Chondrocyte (in vitro differentiated cells): Measurements from ENCODE around the gene CYP2A6. TPM values are rescaled to one million over a fixed set of nuclear protein-coding genes. Genes with fewer than 3 reads are reported as not detected.
"Not testable (repeated sequence)": the region's sequence is repeated elsewhere in the genome, so short reads cannot be mapped to it uniquely, and the experiment has no call there.

Source experiments
- DNase-seq: peaks from one replicate; pipeline ENCODE4 v3.0.0; 2021; ENCODE audit warnings: mixed read lengths, low spot score
- H3K27ac Mint-ChIP-seq: one replicate; pipeline ENCODE4 v1.8.0; 2021; ENCODE audit warnings: mild to moderate bottlenecking, moderate library complexity, mixed read lengths; ENCODE audit not compliant: unreplicated experiment
- H3K27me3 Mint-ChIP-seq: 2 replicates; pipeline ENCODE4 v1.8.0; 2021; ENCODE audit warnings: low read depth, mixed read lengths
- H3K36me3 Mint-ChIP-seq: 2 replicates; pipeline ENCODE4 v1.8.0; 2021; ENCODE audit warnings: low read depth, mixed read lengths
- H3K4me1 Mint-ChIP-seq: 2 replicates; pipeline ENCODE4 v1.8.0; 2021; ENCODE audit warnings: low read depth, mild to moderate bottlenecking, mixed read lengths
- H3K4me3 Mint-ChIP-seq: one replicate; pipeline ENCODE4 v1.8.0; 2021; ENCODE audit warnings: mild to moderate bottlenecking, moderate library complexity, mixed read lengths; ENCODE audit not compliant: unreplicated experiment
- H3K9me3 Mint-ChIP-seq: 2 replicates; pipeline ENCODE4 v1.8.0; 2021; ENCODE audit warnings: low read depth, mixed read lengths
- CTCF ChIP-seq: fragments of 200-600 bp; sonication (generic); IDR thresholded peaks from 2 replicates; pipeline ENCODE4 v1.5.0; 2021; ENCODE audit warnings: antibody characterized with exemption, mild to moderate bottlenecking, moderate library complexity
- total RNA-seq: library from RNA; stranded (reverse); gene quantifications from 3 replicates; pipeline ENCODE4 v1.2.1, GENCODE V29; 2021

CYP2A6 gene
- total RNA-seq, 1 donor from 2014 or later = not detected

DNA sequence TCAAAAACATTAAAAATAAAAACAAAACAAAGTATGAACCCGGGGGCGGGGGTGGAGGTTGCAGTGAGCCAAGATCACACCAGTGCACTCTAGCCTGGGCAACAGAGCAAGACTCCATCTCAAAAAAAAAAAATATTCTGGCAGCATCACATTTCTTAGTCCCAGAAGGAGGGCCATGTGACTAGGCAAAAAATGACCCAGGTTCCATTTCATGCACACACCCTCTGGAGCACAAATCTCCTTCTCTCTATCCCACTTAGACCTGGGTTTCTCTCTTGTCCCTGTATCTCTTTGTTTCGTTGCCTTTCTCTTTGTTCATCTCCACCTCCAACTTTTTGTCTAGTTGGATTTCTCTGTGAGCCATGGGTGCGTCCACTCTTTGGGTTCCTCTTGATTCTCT, 37.9 kb upstream of the CYP2A6 start:
- DNase-seq = no peak
- H3K4me3 Mint-ChIP-seq = no peak overlapping the region

GRCh38 chr19:40884187-40884931, 34.1 kb upstream of the CYP2A6 start:
- not testable (repeated sequence) for H3K4me1 Mint-ChIP-seq, DNase-seq, H3K9me3 Mint-ChIP-seq, H3K36me3 Mint-ChIP-seq, H3K27ac Mint-ChIP-seq, H3K4me3 Mint-ChIP-seq
- peaks cover 28% of the 10 kb centered on the region for H3K27me3 Mint-ChIP-seq

More for the DNA sequence above, 37.9 kb upstream of the CYP2A6 start:
- Mint-ChIP-seq H3K27me3 (peaks cover 28% of the 10 kb centered on the region), H3K9me3 (no peaks in the 10 kb centered on the region), H3K27ac (no peak overlapping the region), H3K36me3 (no peaks in the 10 kb centered on the region), H3K4me1 (no peaks in the 10 kb centered on the region)
- no peak for TF ChIP-seq CTCF

GRCh38 chr19:40882062-40882461, 31.8 kb upstream of the CYP2A6 start, which contains the start of gene CYP2A7:
CYP2A7 (minus strand) TSS chr19:40882231; CDS start chr19:40882210, 21 bp downstream.
- not testable (repeated sequence) for H3K4me3 Mint-ChIP-seq
- H3K27me3 Mint-ChIP-seq = peaks cover 29% of the 10 kb centered on the region

DNA sequence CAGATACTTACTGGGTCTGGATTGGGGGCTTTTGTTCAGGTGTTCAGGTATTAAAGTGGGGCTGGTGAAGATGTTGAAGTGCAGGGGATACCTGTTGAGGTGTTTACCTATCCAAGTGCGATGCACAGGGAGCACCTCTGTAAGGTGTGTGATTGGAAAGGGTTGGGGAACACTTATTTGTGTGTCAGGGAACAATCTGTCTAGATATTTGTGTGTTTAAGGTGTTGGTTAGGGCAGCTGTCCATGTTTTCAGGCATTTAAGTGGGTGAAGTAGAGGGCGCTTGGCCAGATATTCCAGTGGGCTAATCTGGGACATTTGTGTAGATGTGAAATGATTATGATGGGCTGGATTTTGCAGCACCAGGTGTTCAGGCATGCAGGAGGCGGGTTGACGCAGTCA, 29.1 kb upstream of the CYP2A6 start:
- not testable (repeated sequence) for DNase-seq, H3K4me3 Mint-ChIP-seq, H3K9me3 Mint-ChIP-seq, H3K27ac Mint-ChIP-seq, H3K36me3 Mint-ChIP-seq, H3K4me1 Mint-ChIP-seq
- H3K27me3 Mint-ChIP-seq = peaks cover 43% of the 10 kb centered on the region

More at GRCh38 chr19:40882062-40882461, 31.8 kb upstream of the CYP2A6 start, which contains the start of gene CYP2A7:
- H3K36me3 Mint-ChIP-seq, DNase-seq, H3K9me3 Mint-ChIP-seq, H3K27ac Mint-ChIP-seq, H3K4me1 Mint-ChIP-seq: not testable (repeated sequence)

DNA sequence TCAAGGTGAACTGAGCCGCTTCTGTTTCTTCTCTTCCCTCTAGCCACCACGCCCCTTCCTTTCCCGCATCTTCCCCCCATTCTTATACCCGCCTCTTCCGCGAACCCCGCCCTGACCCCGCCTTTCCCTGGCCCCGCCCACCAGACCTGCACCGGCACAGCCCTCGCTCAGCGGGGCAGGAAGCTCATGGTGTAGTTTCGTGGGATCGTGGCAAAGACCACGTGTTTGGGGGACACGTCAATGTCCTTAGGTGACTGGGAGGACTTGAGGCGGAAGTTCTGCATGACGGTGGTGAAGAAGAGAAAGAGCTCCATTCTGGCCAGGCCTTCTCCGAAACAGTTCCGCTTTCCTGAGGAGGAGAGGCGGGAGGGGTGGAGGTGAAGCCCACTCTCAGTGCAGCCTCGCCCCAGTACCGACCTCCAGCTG, 25.3 kb upstream of the CYP2A6 start:
- not testable (repeated sequence) for H3K4me1 Mint-ChIP-seq, DNase-seq, H3K36me3 Mint-ChIP-seq, H3K9me3 Mint-ChIP-seq, H3K27ac Mint-ChIP-seq, H3K4me3 Mint-ChIP-seq
- peaks cover 45% of the 10 kb centered on the region for H3K27me3 Mint-ChIP-seq

DNA sequence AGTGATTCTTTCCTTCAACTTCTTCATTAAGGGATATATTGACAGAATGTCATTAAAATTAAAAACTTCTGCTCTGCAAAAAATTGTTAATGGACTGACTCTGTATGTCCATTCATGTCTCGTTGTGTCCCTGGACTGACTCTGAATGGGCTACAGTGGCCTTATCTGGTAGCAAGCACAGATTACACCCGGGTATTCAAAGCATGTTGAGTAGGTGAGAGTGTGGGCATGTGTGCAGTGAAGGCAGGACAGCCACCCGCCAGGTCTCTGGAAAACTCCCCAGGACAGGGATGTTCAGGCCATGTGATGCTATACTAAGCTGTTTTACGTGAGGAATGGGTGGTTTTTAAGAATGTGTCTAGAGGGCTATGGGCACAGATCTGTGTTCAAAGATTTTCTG, 24.6 kb upstream of the CYP2A6 start:
- H3K4me1 Mint-ChIP-seq, H3K36me3 Mint-ChIP-seq, H3K9me3 Mint-ChIP-seq, DNase-seq, H3K4me3 Mint-ChIP-seq, H3K27ac Mint-ChIP-seq: not testable (repeated sequence)
- peaks cover 47% of the 10 kb centered on the region for H3K27me3 Mint-ChIP-seq

DNA sequence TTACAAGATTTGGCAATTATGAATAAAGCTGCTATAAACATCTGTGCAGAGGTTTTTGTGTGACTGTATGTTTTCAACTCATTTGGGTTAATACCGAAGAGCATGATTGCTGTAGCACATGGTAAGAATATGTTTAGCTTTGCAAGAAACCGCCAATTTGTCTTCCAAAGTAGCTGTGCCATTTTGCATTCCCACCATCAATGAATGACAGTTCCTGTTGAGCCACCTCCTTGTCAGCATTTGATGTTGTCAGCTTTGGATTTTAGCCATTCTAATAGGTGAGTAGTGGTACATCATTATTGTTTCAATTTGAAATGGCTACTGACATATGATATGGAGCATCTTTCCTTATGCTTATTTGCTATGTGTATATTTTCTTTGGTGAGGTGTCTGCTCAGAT, 23.6 kb upstream of the CYP2A6 start:
- not testable (repeated sequence) for H3K4me3 Mint-ChIP-seq, H3K4me1 Mint-ChIP-seq, DNase-seq, H3K9me3 Mint-ChIP-seq, H3K36me3 Mint-ChIP-seq, H3K27ac Mint-ChIP-seq
- H3K27me3 Mint-ChIP-seq = peaks cover 41% of the 10 kb centered on the region

DNA sequence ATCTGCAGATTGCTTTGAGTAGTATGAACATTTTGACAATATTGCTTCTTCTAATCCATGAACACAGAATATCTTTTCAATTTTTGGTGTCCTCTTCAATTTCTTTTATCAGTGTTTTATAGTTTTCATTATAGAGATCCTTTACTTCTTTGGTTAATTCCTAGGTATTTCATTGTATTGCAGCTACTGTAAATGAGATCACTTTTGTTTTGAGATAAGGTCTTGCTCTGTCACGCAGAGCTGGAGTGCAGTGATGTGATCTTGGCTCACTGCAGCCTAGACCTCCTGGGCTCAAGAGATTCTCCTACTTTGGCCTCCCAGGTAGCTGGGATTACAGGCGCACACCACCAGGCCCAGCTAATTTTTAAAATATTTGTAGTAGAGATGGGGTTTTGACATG, 22.0 kb upstream of the CYP2A6 start:
- Mint-ChIP-seq H3K27ac (no peak overlapping the region), H3K4me1 (no peaks in the 10 kb centered on the region), H3K9me3 (peaks cover 10% of the 10 kb centered on the region), H3K4me3 (no peak overlapping the region), H3K27me3 (peaks cover 36% of the 10 kb centered on the region), H3K36me3 (peaks cover 2% of the 10 kb centered on the region)
- no peak for TF ChIP-seq CTCF
- no peak for DNase-seq
